GM19351 (cell line): Measurements from ENCODE around the gene NCOA6.
A peak's percentile ranks its signal among the peaks of the same experiment; 100 is the strongest.
"Not testable (repeated sequence)": the region's sequence is repeated elsewhere in the genome, so short reads cannot be mapped to it uniquely, and the experiment has no call there.

Source experiments
- ATAC-seq: cut with Tn5 transposase; IDR thresholded peaks from one replicate; pipeline ENCODE4 v1.9.1; 2021; ENCODE audit warnings: mild to moderate bottlenecking, moderate library complexity; ENCODE audit not compliant: unreplicated experiment

Gene NCOA6

GRCh38 chr20:34831936-34832335 lies 6.5 kb upstream of the NCOA6 start:
- ATAC-seq: no peak

- ATAC-seq: no peak
These were observed 3.7 kb upstream of the NCOA6 start for GRCh38 chr20:34829191-34829590.

GRCh38 chr20:34824806-34825529 lies 483 bp downstream of the NCOA6 start:
- ATAC-seq: peak; percentile 71

- ATAC-seq: peak; percentile 64
These were observed 1.0 kb downstream of the NCOA6 start for GRCh38 chr20:34824452-34824805.

- ATAC-seq: no peak
These were observed 1.4 kb downstream of the NCOA6 start for GRCh38 chr20:34824026-34824425.

- no peak for ATAC-seq
These were observed 4.5 kb downstream of the NCOA6 start for GRCh38 chr20:34820805-34821578.

GRCh38 chr20:34817801-34818200 lies 7.7 kb downstream of the NCOA6 start:
- ATAC-seq: no peak

- ATAC-seq: no peak
These were observed 8.4 kb downstream of the NCOA6 start for GRCh38 chr20:34817072-34817471.

GRCh38 chr20:34815636-34816035 lies 9.8 kb downstream of the NCOA6 start:
- no peak for ATAC-seq

- no peak for ATAC-seq
These were observed 16.9 kb downstream of the NCOA6 start for GRCh38 chr20:34808583-34808982.

GRCh38 chr20:34807944-34808465 lies 17.4 kb downstream of the NCOA6 start:
- not testable (repeated sequence) for ATAC-seq

- no peak for ATAC-seq
These were observed 19.2 kb downstream of the NCOA6 start for GRCh38 chr20:34806255-34806654.

GRCh38 chr20:34798871-34799270 lies 26.6 kb downstream of the NCOA6 start:
- ATAC-seq: no peak

- ATAC-seq: no peak
These were observed 27.1 kb downstream of the NCOA6 start for GRCh38 chr20:34798328-34798727.

- ATAC-seq: no peak
These were observed 28.1 kb downstream of the NCOA6 start for GRCh38 chr20:34797012-34797995.

GRCh38 chr20:34794006-34794585 lies 31.4 kb downstream of the NCOA6 start:
- no peak for ATAC-seq

- ATAC-seq: no peak
These were observed 32.6 kb downstream of the NCOA6 start for GRCh38 chr20:34792687-34793363.

- no peak for ATAC-seq
These were observed 34.0 kb downstream of the NCOA6 start for GRCh38 chr20:34791289-34792020.

- no peak for ATAC-seq
These were observed 44.2 kb downstream of the NCOA6 start for GRCh38 chr20:34781220-34781619.
